ENCODE results near the gene RPUSD2. TPM values are rescaled to one million over a fixed set of nuclear protein-coding genes. Genes with fewer than 3 reads are reported as not detected.

The RPUSD2 gene
- total RNA-seq, 1 experiment from 2014 or later = 17.5 TPM

- Histone ChIP-seq H3K27ac (ENCODE audit: low read length) (peak overlapping the region; percentile 97), H3K9me3 (ENCODE audit: control insufficient read depth, insufficient read depth, low read depth, low read length) (no peaks in the 10 kb centered on the region), H3K4me1 (ENCODE audit: control insufficient read depth, insufficient read depth, low read length) (peaks cover 29% of the 10 kb centered on the region), H3K27me3 (ENCODE audit: control insufficient read depth, insufficient read depth, low read length) (no peaks in the 10 kb centered on the region), H3K4me3 (ENCODE audit: low read depth in 2 of 2, low read length in 2 of 2) (peak overlapping the region; percentile 68 to 77), H3K36me3 (ENCODE audit: control insufficient read depth, insufficient read depth, low read length) (peaks cover 3% of the 10 kb centered on the region; the same call in 1 of the 2 replicates)
- intact Hi-C loops (cut with micrococcal nuclease; ENCODE audit: unreplicated experiment) (no loop called here), in situ Hi-C loops (cut with HindIII; ENCODE audit: low pct_unique_long_range_greater_than_20kb, low sequenced_read_pairs) (no loop called here)
- ATAC-seq (no peak), DNase-seq (ENCODE audit: low read depth, low spot score) (no peak)
- POLR2A ChIA-PET = interaction anchor here (0.9 kb wide), 1 partner anchor 189 kb away, joined by 4 read pairs; no protein-coding TSS in a partner anchor
- no TSS peak for BruUV-seq (replicated peaks)
- TF ChIP-seq, protein P1, sequence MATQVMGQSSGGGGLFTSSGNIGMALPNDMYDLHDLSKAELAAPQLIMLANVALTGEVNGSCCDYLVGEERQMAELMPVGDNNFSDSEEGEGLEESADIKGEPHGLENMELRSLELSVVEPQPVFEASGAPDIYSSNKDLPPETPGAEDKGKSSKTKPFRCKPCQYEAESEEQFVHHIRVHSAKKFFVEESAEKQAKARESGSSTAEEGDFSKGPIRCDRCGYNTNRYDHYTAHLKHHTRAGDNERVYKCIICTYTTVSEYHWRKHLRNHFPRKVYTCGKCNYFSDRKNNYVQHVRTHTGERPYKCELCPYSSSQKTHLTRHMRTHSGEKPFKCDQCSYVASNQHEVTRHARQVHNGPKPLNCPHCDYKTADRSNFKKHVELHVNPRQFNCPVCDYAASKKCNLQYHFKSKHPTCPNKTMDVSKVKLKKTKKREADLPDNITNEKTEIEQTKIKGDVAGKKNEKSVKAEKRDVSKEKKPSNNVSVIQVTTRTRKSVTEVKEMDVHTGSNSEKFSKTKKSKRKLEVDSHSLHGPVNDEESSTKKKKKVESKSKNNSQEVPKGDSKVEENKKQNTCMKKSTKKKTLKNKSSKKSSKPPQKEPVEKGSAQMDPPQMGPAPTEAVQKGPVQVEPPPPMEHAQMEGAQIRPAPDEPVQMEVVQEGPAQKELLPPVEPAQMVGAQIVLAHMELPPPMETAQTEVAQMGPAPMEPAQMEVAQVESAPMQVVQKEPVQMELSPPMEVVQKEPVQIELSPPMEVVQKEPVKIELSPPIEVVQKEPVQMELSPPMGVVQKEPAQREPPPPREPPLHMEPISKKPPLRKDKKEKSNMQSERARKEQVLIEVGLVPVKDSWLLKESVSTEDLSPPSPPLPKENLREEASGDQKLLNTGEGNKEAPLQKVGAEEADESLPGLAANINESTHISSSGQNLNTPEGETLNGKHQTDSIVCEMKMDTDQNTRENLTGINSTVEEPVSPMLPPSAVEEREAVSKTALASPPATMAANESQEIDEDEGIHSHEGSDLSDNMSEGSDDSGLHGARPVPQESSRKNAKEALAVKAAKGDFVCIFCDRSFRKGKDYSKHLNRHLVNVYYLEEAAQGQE (IDR thresholded peaks at IDR 0.05; ENCODE audit: insufficient read depth in 1 of 2, low read depth in 2 of 2, low read length in 1 of 2) = no peak
- TF ChIP-seq SIN3A (IDR thresholded peaks at IDR 0.05; ENCODE audit: borderline replicate concordance, insufficient read depth, low read depth, low read length) = no peak
- TF ChIP-seq POLR2AphosphoS5 (IDR thresholded peaks at IDR 0.05; ENCODE audit: low read depth, low read length) = no peak
- TF ChIP-seq TCF7L2 (IDR thresholded peaks at IDR 0.05; ENCODE audit: low read depth, low read length) = no peak
- TF ChIP-seq, protein P2, sequence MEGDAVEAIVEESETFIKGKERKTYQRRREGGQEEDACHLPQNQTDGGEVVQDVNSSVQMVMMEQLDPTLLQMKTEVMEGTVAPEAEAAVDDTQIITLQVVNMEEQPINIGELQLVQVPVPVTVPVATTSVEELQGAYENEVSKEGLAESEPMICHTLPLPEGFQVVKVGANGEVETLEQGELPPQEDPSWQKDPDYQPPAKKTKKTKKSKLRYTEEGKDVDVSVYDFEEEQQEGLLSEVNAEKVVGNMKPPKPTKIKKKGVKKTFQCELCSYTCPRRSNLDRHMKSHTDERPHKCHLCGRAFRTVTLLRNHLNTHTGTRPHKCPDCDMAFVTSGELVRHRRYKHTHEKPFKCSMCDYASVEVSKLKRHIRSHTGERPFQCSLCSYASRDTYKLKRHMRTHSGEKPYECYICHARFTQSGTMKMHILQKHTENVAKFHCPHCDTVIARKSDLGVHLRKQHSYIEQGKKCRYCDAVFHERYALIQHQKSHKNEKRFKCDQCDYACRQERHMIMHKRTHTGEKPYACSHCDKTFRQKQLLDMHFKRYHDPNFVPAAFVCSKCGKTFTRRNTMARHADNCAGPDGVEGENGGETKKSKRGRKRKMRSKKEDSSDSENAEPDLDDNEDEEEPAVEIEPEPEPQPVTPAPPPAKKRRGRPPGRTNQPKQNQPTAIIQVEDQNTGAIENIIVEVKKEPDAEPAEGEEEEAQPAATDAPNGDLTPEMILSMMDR (IDR thresholded peaks at IDR 0.05) = no peak
- CTCF ChIA-PET = no interaction called here
Measured at GRCh38 chr15:40595219-40595618, 26.1 kb downstream of the RPUSD2 start.

GRCh38 chr15:40595773-40596172 lies 26.7 kb downstream of the RPUSD2 start:
- intact Hi-C loops (cut with micrococcal nuclease; ENCODE audit: unreplicated experiment) = no loop called here
- ChIA-PET POLR2A (no interaction called here), CTCF (no interaction called here)
- DNase-seq (ENCODE audit: low read depth, low spot score) (no peak), ATAC-seq (no peak)
- peaks cover 27% of the 10 kb centered on the region for H3K4me1 ChIP-seq (ENCODE audit: control insufficient read depth, insufficient read depth, low read length)
- peak overlapping the region; percentile 68 to 77 for H3K4me3 ChIP-seq (ENCODE audit: low read depth in 2 of 2, low read length in 2 of 2)
- in situ Hi-C loops (cut with HindIII; ENCODE audit: low pct_unique_long_range_greater_than_20kb, low sequenced_read_pairs) = no loop called here
- H3K27me3 ChIP-seq (ENCODE audit: control insufficient read depth, insufficient read depth, low read length) = no peaks in the 10 kb centered on the region
- H3K27ac ChIP-seq (ENCODE audit: low read length) = peak overlapping the region; percentile 97
- no TSS peak for BruUV-seq (replicated peaks)
- TF ChIP-seq POLR2AphosphoS5 (IDR thresholded peaks at IDR 0.05; ENCODE audit: low read depth, low read length) = no peak
- TF ChIP-seq, protein P2 (IDR thresholded peaks at IDR 0.05) = no peak
- no peak for TF ChIP-seq TCF7L2 (IDR thresholded peaks at IDR 0.05; ENCODE audit: low read depth, low read length)
- TF ChIP-seq SIN3A (IDR thresholded peaks at IDR 0.05; ENCODE audit: borderline replicate concordance, insufficient read depth, low read depth, low read length) = no peak
- TF ChIP-seq, protein P1 (IDR thresholded peaks at IDR 0.05; ENCODE audit: insufficient read depth in 1 of 2, low read depth in 2 of 2, low read length in 1 of 2) = no peak
- no peaks in the 10 kb centered on the region for H3K9me3 ChIP-seq (ENCODE audit: control insufficient read depth, insufficient read depth, low read depth, low read length)
- peaks cover 3% of the 10 kb centered on the region; the same call in 1 of the 2 replicates for H3K36me3 ChIP-seq (ENCODE audit: control insufficient read depth, insufficient read depth, low read length)
